Muscle layer of colon (tissue), 2 donors: ENCODE results near the gene ATL2.
"Not testable (repeated sequence)": the region's sequence is repeated elsewhere in the genome, so short reads cannot be mapped to it uniquely, and the experiment has no call there.

Experiments used
- H3K27ac ChIP-seq: one replicate; pipeline ENCODE4 v1.7.0; 2013; ENCODE audit warnings: low read depth, mild to moderate bottlenecking, low read length, moderate library complexity
- H3K27me3 ChIP-seq, 2 donors: one replicate each; pipeline ENCODE4 v1.7.0; 2013; ENCODE audit warnings: low read length in 2 of 2, mild to moderate bottlenecking in 2 of 2; ENCODE audit not compliant: insufficient read depth in 2 of 2, control insufficient read depth in 1 of 2
- H3K36me3 ChIP-seq: one replicate; pipeline ENCODE4 v1.7.0; 2013; ENCODE audit warnings: mild to moderate bottlenecking, low read length; ENCODE audit not compliant: insufficient read depth
- H3K4me1 ChIP-seq: one replicate; pipeline ENCODE4 v1.7.0; 2013; ENCODE audit warnings: mild to moderate bottlenecking, low read length; ENCODE audit not compliant: insufficient read depth
- H3K4me3 ChIP-seq, 2 donors: one replicate each; pipeline ENCODE4 v1.7.0; 2013; ENCODE audit warnings: low read length in 2 of 2, low read depth in 1 of 2, mild to moderate bottlenecking in 1 of 2, moderate library complexity in 1 of 2
- H3K9ac ChIP-seq: one replicate; pipeline ENCODE4 v1.7.0; 2013; ENCODE audit warnings: low read length
- H3K9me3 ChIP-seq: one replicate; pipeline ENCODE4 v1.7.0; 2013; ENCODE audit warnings: mild to moderate bottlenecking, low read length
- donor health status: abdominal sarcoma.
- donor health status: Adenocarcinoma of cecum.

The ATL2 gene

DNA sequence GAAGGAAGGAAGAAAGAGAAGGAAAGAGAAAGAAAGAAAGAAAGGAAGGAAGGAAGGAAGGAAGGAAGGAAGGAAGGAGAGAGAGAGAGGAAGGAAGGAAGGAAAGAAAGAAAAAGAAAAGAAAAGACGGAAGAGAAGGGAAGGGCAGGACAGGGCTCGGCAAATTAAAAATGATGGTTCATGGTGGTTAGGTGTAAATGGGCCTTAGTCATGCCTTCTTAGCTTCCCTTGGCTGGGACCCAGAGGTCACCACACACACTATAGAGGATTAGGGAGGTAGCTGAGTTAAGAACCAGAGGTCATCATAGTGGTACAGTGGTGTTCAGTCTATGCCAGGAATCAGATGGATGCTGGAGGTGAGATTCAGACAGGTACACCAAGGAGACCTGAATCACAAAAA is 9.3 kb upstream of the ATL2 start:
- peaks cover 4% of the 10 kb centered on the region for H3K4me1 ChIP-seq
- no peak overlapping the region for H3K4me3 ChIP-seq
- H3K36me3 ChIP-seq = no peaks in the 10 kb centered on the region
- no peaks in the 10 kb centered on the region for H3K9me3 ChIP-seq
- H3K9ac ChIP-seq = no peak overlapping the region
- H3K27ac ChIP-seq = no peak overlapping the region
- H3K27me3 ChIP-seq = no peaks in the 10 kb centered on the region

DNA sequence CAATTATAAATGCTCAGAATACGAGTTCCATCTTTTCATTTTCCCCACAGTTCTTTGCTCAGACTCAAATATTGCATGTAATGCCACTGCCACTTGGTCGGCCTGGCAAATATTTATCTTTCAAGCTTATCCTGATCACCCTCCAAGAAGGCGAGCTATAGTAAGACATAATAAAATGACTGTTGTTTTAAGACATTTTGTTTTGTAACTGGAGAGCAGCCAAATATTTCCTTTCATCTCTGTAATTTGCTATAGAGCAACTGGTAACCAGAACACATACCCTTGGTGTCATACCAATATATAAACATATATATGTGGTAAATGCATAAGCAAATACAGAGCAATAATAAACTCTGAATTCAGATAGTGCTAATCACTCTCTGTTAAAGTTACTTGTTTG is 7.3 kb upstream of the ATL2 start:
- Histone ChIP-seq H3K9me3 (no peaks in the 10 kb centered on the region), H3K4me3 (no peak overlapping the region), H3K27ac (no peak overlapping the region), H3K36me3 (no peaks in the 10 kb centered on the region), H3K4me1 (peaks cover 4% of the 10 kb centered on the region), H3K27me3 (no peaks in the 10 kb centered on the region), H3K9ac (no peak overlapping the region)

GRCh38 chr2:38383741-38384140 is 6.7 kb upstream of the ATL2 start:
- H3K4me1 ChIP-seq, H3K27ac ChIP-seq, H3K9me3 ChIP-seq, H3K27me3 ChIP-seq, H3K4me3 ChIP-seq, H3K9ac ChIP-seq, H3K36me3 ChIP-seq: not testable (repeated sequence)

GRCh38 chr2:38381381-38382143 is 4.5 kb upstream of the ATL2 start:
- Histone ChIP-seq H3K9ac (no peak overlapping the region), H3K9me3 (no peaks in the 10 kb centered on the region), H3K27ac (no peak overlapping the region), H3K36me3 (no peaks in the 10 kb centered on the region), H3K4me3 (no peak overlapping the region), H3K27me3 (no peaks in the 10 kb centered on the region), H3K4me1 (peaks cover 19% of the 10 kb centered on the region)

DNA sequence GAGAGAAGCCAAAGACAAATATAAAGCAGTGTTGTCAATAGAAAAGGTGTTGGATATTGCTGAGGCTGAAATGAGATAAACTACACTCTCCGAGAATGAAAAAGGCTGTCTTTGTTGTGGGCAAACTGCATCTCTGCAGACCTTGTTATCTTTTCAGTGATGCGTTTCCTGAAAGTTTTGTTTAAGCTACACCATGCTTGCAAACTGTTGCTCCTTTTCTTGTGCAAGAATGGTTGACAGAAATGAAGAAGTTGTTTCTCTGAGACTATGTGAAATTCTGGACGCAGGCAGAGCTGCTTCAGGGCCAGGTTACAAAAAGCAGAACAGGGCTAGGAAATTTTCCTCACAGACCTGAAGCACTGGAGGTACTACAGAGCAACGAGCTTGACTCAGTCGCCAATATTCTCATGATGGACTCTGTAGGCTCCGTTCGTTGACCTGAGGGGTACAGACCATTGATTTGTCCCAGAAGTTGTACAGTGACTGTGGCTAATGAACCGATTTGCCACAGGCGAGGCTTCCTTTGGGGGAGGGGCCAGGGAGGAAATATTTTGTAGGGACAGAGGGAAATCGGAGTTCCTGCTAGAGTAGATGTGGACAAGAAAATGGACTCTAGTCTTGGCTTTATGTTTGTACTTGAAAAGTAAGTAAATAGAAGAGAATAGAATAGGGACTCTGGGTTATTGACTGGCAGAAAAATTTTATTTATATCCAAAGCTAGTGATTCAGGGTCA is 3.5 kb upstream of the ATL2 start:
- Histone ChIP-seq H3K4me1 (peaks cover 20% of the 10 kb centered on the region), H3K4me3 (no peak overlapping the region), H3K36me3 (no peaks in the 10 kb centered on the region), H3K9ac (no peak overlapping the region), H3K27me3 (no peaks in the 10 kb centered on the region), H3K9me3 (no peaks in the 10 kb centered on the region), H3K27ac (no peak overlapping the region)

DNA sequence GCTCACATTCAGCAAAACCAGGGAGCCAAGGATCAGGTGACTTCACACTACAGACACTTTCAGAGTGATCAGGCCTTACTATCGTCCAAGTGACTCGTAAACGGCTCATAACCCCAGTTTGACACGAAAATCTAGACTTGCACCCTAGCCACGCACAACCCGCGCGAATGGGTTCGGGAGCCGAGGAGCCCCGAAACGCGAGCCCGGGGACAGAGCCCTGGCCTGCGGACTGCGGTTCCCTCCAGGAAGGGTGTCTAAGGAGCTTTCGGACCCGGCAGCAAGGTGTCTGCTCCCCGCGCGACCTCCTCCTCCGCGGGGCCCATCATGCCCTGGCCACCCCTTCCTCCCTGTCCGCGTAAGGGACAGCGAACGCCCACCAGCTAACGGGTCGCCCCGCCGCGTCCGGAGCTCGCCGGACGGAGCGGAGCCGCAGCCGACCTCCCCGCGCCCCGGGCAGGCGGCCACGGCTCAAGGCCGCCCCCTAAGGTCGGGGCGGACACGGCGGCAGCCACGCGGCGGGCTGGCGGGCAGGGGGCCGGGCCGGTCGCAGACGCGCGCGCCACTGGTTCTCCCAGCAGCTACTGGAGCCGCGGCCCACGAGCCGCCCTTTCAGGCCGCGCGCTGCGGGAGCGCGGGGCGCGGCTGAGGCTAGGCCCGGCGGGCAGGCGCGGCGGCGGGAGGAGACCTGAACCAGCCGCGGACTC is 575 bp downstream of the ATL2 start:
- H3K27me3 ChIP-seq = no peaks in the 10 kb centered on the region
- H3K9ac ChIP-seq = peak overlapping the region; percentile 98
- peaks cover 36% of the 10 kb centered on the region for H3K4me1 ChIP-seq
- H3K27ac ChIP-seq = peak overlapping the region; percentile 99
- no peaks in the 10 kb centered on the region for H3K36me3 ChIP-seq
- H3K9me3 ChIP-seq = no peaks in the 10 kb centered on the region
- peak overlapping the region; percentile 73 to 81 for H3K4me3 ChIP-seq

DNA sequence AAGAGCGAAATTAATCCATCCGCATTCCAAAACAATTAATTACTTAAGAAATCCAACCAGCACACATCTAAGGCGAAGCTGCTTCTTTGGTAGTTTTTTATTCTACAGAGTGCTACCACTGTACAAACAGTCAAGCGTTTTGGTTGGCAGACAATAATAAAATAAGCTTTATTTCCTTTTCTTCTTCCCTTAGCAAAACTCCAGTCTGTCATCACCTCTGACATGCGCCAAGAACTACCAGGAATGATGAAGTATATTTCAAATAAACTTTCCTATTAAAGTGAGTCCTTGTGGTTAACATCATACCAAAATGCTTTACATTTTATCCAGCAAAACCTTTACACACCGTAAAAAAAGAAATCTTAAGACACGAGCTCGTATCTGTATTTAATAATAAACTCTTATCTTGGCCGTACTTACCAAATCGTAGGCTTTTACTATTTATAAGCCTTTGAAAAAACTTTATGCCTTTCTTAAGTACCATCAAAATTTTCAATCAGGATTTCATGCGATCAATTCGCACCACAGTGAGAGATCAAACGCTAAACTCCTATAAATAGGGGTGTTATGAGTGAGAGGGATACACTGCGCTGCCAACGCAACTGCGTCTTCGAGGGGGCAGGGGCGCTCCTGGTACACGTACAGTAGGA is 1.3 kb downstream of the ATL2 start:
- Histone ChIP-seq H3K9me3 (no peaks in the 10 kb centered on the region), H3K9ac (peak overlapping the region; percentile 98), H3K27me3 (no peaks in the 10 kb centered on the region), H3K4me1 (peaks cover 37% of the 10 kb centered on the region), H3K4me3 (peak overlapping the region; percentile 73 to 81), H3K27ac (peak overlapping the region; percentile 99), H3K36me3 (no peaks in the 10 kb centered on the region)

GRCh38 chr2:38374984-38375383 is 2.1 kb downstream of the ATL2 start:
- no peaks in the 10 kb centered on the region for H3K9me3 ChIP-seq
- no peaks in the 10 kb centered on the region for H3K36me3 ChIP-seq
- peaks cover 42% of the 10 kb centered on the region for H3K4me1 ChIP-seq
- no peaks in the 10 kb centered on the region for H3K27me3 ChIP-seq
- peak overlapping the region; percentile 73 to 81 for H3K4me3 ChIP-seq
- H3K27ac ChIP-seq = peak overlapping the region; percentile 99
- peak overlapping the region; percentile 98 for H3K9ac ChIP-seq

- Histone ChIP-seq H3K9me3 (no peaks in the 10 kb centered on the region), H3K4me1 (peaks cover 32% of the 10 kb centered on the region), H3K4me3 (no peak overlapping the region), H3K9ac (no peak overlapping the region), H3K27ac (no peak overlapping the region), H3K36me3 (no peaks in the 10 kb centered on the region), H3K27me3 (no peaks in the 10 kb centered on the region)
Observed at GRCh38 chr2:38371235-38371634, 5.8 kb downstream of the ATL2 start.

GRCh38 chr2:38370664-38371063 is 6.4 kb downstream of the ATL2 start:
- Histone ChIP-seq H3K9ac (no peak overlapping the region), H3K36me3 (no peaks in the 10 kb centered on the region), H3K9me3 (no peaks in the 10 kb centered on the region), H3K27me3 (no peaks in the 10 kb centered on the region), H3K27ac (no peak overlapping the region), H3K4me3 (no peak overlapping the region), H3K4me1 (peaks cover 37% of the 10 kb centered on the region)

DNA sequence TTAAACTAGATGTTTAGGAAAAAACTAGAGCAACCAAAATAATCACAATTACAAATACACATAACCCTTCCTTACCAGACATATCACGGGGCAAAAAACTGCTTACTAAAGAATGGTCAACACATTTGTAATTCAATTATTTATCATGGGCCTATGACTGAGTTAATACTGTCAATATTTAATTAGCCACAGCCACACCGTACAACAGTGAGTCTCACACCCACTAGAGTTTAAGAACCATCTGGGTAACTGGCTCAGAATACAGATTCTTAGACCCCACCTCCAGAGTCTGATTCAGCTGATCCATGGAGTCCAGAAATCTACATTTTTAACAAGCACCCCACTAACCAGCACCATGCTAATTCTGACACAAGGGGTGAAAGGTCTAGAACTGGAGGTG is 14.8 kb downstream of the ATL2 start:
- no peak overlapping the region for H3K4me3 ChIP-seq
- no peaks in the 10 kb centered on the region for H3K9me3 ChIP-seq
- H3K9ac ChIP-seq = no peak overlapping the region
- H3K27me3 ChIP-seq = no peaks in the 10 kb centered on the region
- H3K27ac ChIP-seq = no peak overlapping the region
- H3K36me3 ChIP-seq = no peaks in the 10 kb centered on the region
- peaks cover 29% of the 10 kb centered on the region for H3K4me1 ChIP-seq
